A549 (cell line): ENCODE measurements around the gene TM7SF2. TPM values are rescaled to one million over a fixed set of nuclear protein-coding genes. Genes with fewer than 3 reads are reported as not detected.

Experiments
- ATAC-seq, 2 experiments: fragments of 200-7000 bp in 1 of 2; fragments of >200 bp in 1 of 2; cut with Nextera tagmentation in 1 of 2; cut with Tn5 transposase in 1 of 2; 3 replicates each; pipeline versions ENCODE4 v1.8.0 to v1.9.1; 2018 to 2020; ENCODE audit warnings: mild to moderate bottlenecking in 1 of 2, moderate library complexity in 1 of 2
- CTCF ChIA-PET: fragments of 300-600 bp; sonication (Branson Sonifier 250); formaldehyde crosslinking; extraction: SDS; loops from one replicate; lab custom pipeline; 2021; ENCODE audit warnings: antibody characterized with exemption, inconsistent platforms; lab: Yijun Ruan, JAX
- POLR2A ChIA-PET: fragments of 350-600 bp; formaldehyde crosslinking; extraction: SDS; loops from one replicate; lab custom pipeline; 2021; ENCODE audit warnings: antibody characterized with exemption, inconsistent platforms; lab: Yijun Ruan, JAX
- DNase-seq, 2 experiments: peaks; one replicate each; pipeline versions ENCODE4 v3.0.0 to v3.0.0-alpha.2; 2011 to 2016; ENCODE audit warnings: low read depth in 1 of 2, low spot score in 1 of 2
- FAIRE-seq: peaks from 2 replicates; lab custom pipeline; 2011; peaks lifted over from hg19 to GRCh38; lab: Jason Lieb, UNC
- H3K27ac ChIP-seq, 2 experiments: fragments of >200 bp; sonication (Bioruptor Twin); formaldehyde crosslinking; 3 replicates each; pipeline ENCODE4 v1.5.1; 2016 to 2017
- H3K4me1 ChIP-seq: fragments of >200 bp; sonication (Bioruptor Twin); formaldehyde crosslinking; 3 replicates; pipeline ENCODE4 v1.6.1; 2016
- H3K4me2 ChIP-seq: fragments of >200 bp; sonication (Bioruptor Twin); formaldehyde crosslinking; 3 replicates; pipeline ENCODE4 v1.6.1; 2016
- H3K4me3 ChIP-seq: fragments of >200 bp; sonication (Bioruptor Twin); formaldehyde crosslinking; 3 replicates; pipeline ENCODE4 v1.5.1; 2016
- H3K9me3 ChIP-seq: fragments of >200 bp; sonication (Bioruptor Twin); formaldehyde crosslinking; 3 replicates; pipeline ENCODE4 v1.6.1; 2016
- BHLHE40 ChIP-seq: IDR thresholded peaks from 2 replicates; pipeline ENCODE4 v1.6.1; 2012; ENCODE audit warnings: low read depth, low read length, inconsistent platforms
- CBX8 ChIP-seq: fragments of 200-600 bp; sonication (generic); IDR thresholded peaks from 2 replicates; pipeline ENCODE4 v1.6.1; 2016
- CEBPB ChIP-seq, 2 experiments: fragments of >200 bp in 1 of 2; sonication (Bioruptor Twin) in 1 of 2; formaldehyde crosslinking in 1 of 2; IDR thresholded peaks; 2 replicates each; pipeline ENCODE4 v1.6.1; 2012 to 2016
- CHD2 ChIP-seq: fragments of 150-350 bp; IDR thresholded peaks from 2 replicates; pipeline ENCODE4 v1.6.1; 2014; ENCODE audit warnings: low read length; ENCODE audit not compliant: partially characterized antibody
- EHMT2 ChIP-seq: fragments of 200-600 bp; sonication (generic); IDR thresholded peaks from 2 replicates; pipeline ENCODE4 v1.6.1; 2016; ENCODE audit warnings: antibody characterized with exemption, low read depth, mild to moderate bottlenecking, moderate library complexity
- EP300 ChIP-seq, 2 experiments: fragments of >200 bp; sonication (Bioruptor Twin); formaldehyde crosslinking; IDR thresholded peaks; 2 replicates in 1 of 2; 3 replicates in 1 of 2; pipeline ENCODE4 v1.6.1; 2016 to 2017
- FOSB ChIP-seq: fragments of 250-450 bp; sonication (Bioruptor Pico); IDR thresholded peaks from 2 replicates; pipeline ENCODE4 v1.5.0; 2020; ENCODE audit warnings: mild to moderate bottlenecking, moderate library complexity
- HDAC2 ChIP-seq: fragments of 200-600 bp; sonication (generic); IDR thresholded peaks from 2 replicates; pipeline ENCODE4 v1.6.1; 2016
- HOXA7 ChIP-seq: fragments of 250-450 bp; sonication (Bioruptor Pico); IDR thresholded peaks from 2 replicates; pipeline ENCODE4 v1.5.0; 2020; ENCODE audit warnings: mild to moderate bottlenecking, moderate library complexity
- JUNB ChIP-seq: fragments of >200 bp; sonication (Bioruptor Twin); formaldehyde crosslinking; IDR thresholded peaks from 2 replicates; pipeline ENCODE4 v1.6.1; 2016
- NFE2L2 ChIP-seq: fragments of 150-350 bp; conservative IDR thresholded peaks from 2 replicates; pipeline ENCODE4 v1.6.1; 2014; ENCODE audit warnings: low read length
- NR3C1 ChIP-seq: fragments of >200 bp; sonication (Bioruptor Twin); formaldehyde crosslinking; IDR thresholded peaks from 3 replicates; pipeline ENCODE4 v1.6.1; 2017
- RARB ChIP-seq: fragments of 250-450 bp; sonication (Bioruptor Pico); IDR thresholded peaks from 2 replicates; pipeline ENCODE4 v1.8.0; 2021; ENCODE audit warnings: mild to moderate bottlenecking, moderate library complexity
- RCOR1 ChIP-seq: fragments of 150-350 bp; IDR thresholded peaks from 2 replicates; pipeline ENCODE4 v1.6.1; 2014; ENCODE audit warnings: antibody characterized with exemption, low read length, low read depth
- SMC3 ChIP-seq: fragments of >200 bp; sonication (Bioruptor Twin); formaldehyde crosslinking; IDR thresholded peaks from 3 replicates; pipeline ENCODE4 v1.6.1; 2018; ENCODE audit warnings: inconsistent platforms
- SREBF2 ChIP-seq: fragments of 450-650 bp; IDR thresholded peaks from 2 replicates; pipeline ENCODE4 v1.6.1; 2014; ENCODE audit warnings: mild to moderate bottlenecking, moderate library complexity
- WGBS: methylation state at CpG from one replicate; pipeline ENCODE4 v1.1.6; 2017; ENCODE audit errors: missing lambda C conversion rate; 5-methylcytosine and 5-hydroxymethylcytosine counted together
- polyA plus RNA-seq, 4 experiments: library from polyadenylated mRNA; depleted of rRNA in 3 of 4; stranded (reverse); fragments of >200 nt; fragmentation: RNase III in 1 of 4; extraction: RNeasy Plus Mini Kit Qiagen cat#74134 plus additional on column Dnase treatment in 1 of 4; gene quantifications; 2 replicates in 3 of 4; 3 replicates in 1 of 4; pipeline ENCODE4 v1.2.3, GENCODE V29; 2011 to 2017
- TF ChIP-seq, protein P1 (sequence below): fragments of >200 bp; sonication (Bioruptor Twin); formaldehyde crosslinking; IDR thresholded peaks from 3 replicates; pipeline ENCODE4 v1.5.1; 2016
- TF ChIP-seq, protein P2 (sequence below): fragments of 250-450 bp; sonication (Bioruptor Pico); IDR thresholded peaks from 2 replicates; pipeline ENCODE4 v1.5.0; 2020; ENCODE audit warnings: low read depth, mild to moderate bottlenecking, moderate library complexity
- TF ChIP-seq, protein P3 (sequence below): fragments of 450-650 bp; IDR thresholded peaks from 2 replicates; pipeline ENCODE4 v1.6.1; 2014; ENCODE audit warnings: antibody characterized with exemption
- TF ChIP-seq, protein P4 (sequence below): IDR thresholded peaks from 2 replicates; pipeline ENCODE4 v1.6.1; 2012
- TF ChIP-seq, protein P5 (sequence below): fragments of 150-350 bp; IDR thresholded peaks from 2 replicates; pipeline ENCODE4 v1.6.1; 2014; ENCODE audit warnings: low read depth, mild to moderate bottlenecking, low read length

The TM7SF2 gene
- polyA plus RNA-seq, 2 of the 4 experiments (the other 2 are of a cell fraction): 8.2 TPM

DNA sequence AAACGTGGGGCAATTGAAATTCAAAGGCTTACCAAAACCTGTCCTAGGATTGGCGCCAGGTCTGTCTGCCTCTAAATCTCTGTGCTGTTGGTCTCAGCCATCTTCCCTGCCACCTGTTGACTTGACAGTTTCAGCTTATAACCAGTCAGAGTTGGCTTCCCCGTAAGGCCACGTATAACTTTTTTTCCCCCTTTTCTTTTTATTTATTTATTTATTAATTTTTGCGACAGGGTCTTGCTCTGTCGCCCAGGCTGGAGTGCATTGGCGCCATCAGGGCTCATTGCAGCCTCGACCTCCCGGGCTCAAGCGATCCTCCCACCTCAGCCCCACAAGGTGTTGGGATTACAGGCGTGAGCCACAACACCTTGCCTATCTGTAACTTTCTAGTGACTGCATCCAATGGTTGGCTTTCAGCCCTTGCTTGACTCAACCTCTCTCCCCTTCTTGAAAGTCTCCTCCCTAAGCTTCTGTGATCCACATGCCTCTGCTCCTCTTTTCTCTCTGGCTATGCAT, 24.0 kb downstream of the TM7SF2 start:
- TF ChIP-seq, protein P1, sequence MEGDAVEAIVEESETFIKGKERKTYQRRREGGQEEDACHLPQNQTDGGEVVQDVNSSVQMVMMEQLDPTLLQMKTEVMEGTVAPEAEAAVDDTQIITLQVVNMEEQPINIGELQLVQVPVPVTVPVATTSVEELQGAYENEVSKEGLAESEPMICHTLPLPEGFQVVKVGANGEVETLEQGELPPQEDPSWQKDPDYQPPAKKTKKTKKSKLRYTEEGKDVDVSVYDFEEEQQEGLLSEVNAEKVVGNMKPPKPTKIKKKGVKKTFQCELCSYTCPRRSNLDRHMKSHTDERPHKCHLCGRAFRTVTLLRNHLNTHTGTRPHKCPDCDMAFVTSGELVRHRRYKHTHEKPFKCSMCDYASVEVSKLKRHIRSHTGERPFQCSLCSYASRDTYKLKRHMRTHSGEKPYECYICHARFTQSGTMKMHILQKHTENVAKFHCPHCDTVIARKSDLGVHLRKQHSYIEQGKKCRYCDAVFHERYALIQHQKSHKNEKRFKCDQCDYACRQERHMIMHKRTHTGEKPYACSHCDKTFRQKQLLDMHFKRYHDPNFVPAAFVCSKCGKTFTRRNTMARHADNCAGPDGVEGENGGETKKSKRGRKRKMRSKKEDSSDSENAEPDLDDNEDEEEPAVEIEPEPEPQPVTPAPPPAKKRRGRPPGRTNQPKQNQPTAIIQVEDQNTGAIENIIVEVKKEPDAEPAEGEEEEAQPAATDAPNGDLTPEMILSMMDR: no peak
- no peak for TF ChIP-seq FOSB (CRISPR knock-in tag)
- no peak for TF ChIP-seq NR3C1
- TF ChIP-seq HOXA7 (CRISPR knock-in tag): no peak
- TF ChIP-seq JUNB: no peak
- TF ChIP-seq, protein P2, sequence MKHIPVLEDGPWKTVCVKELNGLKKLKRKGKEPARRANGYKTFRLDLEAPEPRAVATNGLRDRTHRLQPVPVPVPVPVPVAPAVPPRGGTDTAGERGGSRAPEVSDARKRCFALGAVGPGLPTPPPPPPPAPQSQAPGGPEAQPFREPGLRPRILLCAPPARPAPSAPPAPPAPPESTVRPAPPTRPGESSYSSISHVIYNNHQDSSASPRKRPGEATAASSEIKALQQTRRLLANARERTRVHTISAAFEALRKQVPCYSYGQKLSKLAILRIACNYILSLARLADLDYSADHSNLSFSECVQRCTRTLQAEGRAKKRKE (CRISPR knock-in tag): no peak
- no peak for TF ChIP-seq CHD2
- H3K4me2 ChIP-seq: peak overlapping the region; percentile 87
- no peaks in the 10 kb centered on the region for H3K9me3 ChIP-seq
- FAIRE-seq (no peak), DNase-seq (no peak), ATAC-seq (no peak)
- peaks cover 15% of the 10 kb centered on the region for H3K4me1 ChIP-seq
- POLR2A ChIA-PET: interaction anchor here (0.8 to 3.0 kb wide), 14 partner anchors 9 to 198 kb away, joined by 3 to 37 read pairs (median 6); partner anchors contain the start of genes CAPN1, DPF2, FAU and MRPL49
- WGBS: 79% methylated on average over 11 of the region's 11 CpGs
- peak overlapping the region; percentile 96 to 98 for H3K27ac ChIP-seq
- peak overlapping the region; percentile 89 for H3K4me3 ChIP-seq
- CTCF ChIA-PET: interaction anchor here (0.6 to 3.5 kb wide), 13 partner anchors 13 to 117 kb away, joined by 3 to 19 read pairs (median 3); partner anchors contain the start of genes CAPN1 and ZNHIT2

DNA sequence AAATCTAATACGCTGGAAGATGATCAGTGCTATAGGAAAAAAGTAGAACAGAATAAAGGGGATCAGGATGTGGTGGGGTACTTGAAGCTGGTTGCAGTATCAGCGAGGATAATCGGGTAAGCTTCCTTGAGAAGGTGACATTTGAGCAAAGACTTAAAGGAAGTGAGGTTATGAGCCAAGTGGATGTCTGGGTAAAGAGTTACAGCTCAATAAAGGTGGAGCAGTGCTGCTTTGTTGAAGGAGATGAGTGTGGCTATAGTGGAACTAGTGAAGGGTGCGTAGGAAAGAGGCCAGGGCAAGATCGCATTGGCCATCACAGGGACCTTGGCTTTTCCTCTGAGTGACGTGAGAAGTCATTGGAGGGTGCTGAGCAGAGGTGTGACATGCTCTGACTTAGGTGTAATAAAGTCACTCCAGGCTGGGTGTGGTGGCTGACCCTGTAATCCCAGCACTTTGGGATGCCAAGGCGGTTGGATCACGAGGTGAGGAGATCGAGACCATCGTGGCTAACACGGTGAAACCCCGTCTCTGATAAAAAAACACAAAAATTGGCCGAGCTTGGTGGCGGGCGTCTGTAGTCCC, 24.9 kb downstream of the TM7SF2 start:
- ChIA-PET CTCF (interaction anchor here (0.9 to 3.5 kb wide), 10 partner anchors 9 to 138 kb away, joined by 3 to 19 read pairs (median 4); partner anchors contain the start of genes CAPN1 and ZNHIT2), POLR2A (interaction anchor here (1.2 kb wide), 1 partner anchor 138 kb away, joined by 5 read pairs; no protein-coding TSS in a partner anchor)
- Histone ChIP-seq H3K4me3 (no peak overlapping the region), H3K4me2 (no peak overlapping the region), H3K9me3 (no peaks in the 10 kb centered on the region), H3K4me1 (peaks cover 15% of the 10 kb centered on the region), H3K27ac (no peak overlapping the region)
- ATAC-seq (no peak), FAIRE-seq (no peak), DNase-seq (no peak)
- 86% methylated on average over 15 of the region's 15 CpGs for whole genome bisulfite sequencing
- TF ChIP-seq, protein P3, sequence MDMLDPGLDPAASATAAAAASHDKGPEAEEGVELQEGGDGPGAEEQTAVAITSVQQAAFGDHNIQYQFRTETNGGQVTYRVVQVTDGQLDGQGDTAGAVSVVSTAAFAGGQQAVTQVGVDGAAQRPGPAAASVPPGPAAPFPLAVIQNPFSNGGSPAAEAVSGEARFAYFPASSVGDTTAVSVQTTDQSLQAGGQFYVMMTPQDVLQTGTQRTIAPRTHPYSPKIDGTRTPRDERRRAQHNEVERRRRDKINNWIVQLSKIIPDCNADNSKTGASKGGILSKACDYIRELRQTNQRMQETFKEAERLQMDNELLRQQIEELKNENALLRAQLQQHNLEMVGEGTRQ: no peak
- no peak for TF ChIP-seq RCOR1
- TF ChIP-seq, protein P2 (CRISPR knock-in tag): no peak

DNA sequence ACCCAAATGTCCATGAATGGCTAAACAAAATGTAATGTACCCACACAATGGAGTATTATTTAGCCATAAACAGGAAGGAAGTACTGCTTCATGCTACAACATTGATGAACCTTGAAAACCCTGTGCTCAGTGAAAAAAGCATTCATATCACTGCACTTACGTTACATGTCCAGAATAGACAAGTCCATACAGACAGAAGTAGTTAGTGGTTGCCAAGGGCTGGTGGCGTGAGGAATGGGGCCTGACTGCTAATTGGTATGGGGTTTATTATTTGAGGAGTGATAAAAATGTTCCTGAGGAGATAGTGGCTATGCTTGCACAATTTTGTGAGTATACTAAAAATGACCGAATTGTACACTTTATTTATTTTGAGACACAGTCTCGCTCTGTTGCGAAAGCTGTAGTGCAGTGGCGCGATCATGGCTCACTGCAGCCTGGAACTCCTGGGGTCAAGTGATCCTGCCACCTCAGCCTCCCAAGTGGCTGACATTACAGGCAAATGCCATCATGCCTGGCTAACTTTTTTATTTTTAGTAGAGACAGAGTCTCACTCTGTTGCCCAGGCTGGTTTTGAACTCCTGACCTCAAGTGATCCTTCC, 30.3 kb downstream of the TM7SF2 start:
- DNase-seq (no peak), FAIRE-seq (no peak), ATAC-seq (no peak)
- POLR2A ChIA-PET: no interaction called here
- no peak overlapping the region for H3K4me3 ChIP-seq
- no peak overlapping the region for H3K27ac ChIP-seq
- no peak overlapping the region for H3K4me2 ChIP-seq
- WGBS: 62% methylated on average over 7 of the region's 7 CpGs
- no peak for TF ChIP-seq BHLHE40
- TF ChIP-seq CBX8: no peak
- TF ChIP-seq, protein P3: no peak
- TF ChIP-seq CEBPB (IDR thresholded peaks at IDR 0.05): no peak
- TF ChIP-seq HDAC2: no peak
- TF ChIP-seq SMC3: no peak
- TF ChIP-seq, protein P4, sequence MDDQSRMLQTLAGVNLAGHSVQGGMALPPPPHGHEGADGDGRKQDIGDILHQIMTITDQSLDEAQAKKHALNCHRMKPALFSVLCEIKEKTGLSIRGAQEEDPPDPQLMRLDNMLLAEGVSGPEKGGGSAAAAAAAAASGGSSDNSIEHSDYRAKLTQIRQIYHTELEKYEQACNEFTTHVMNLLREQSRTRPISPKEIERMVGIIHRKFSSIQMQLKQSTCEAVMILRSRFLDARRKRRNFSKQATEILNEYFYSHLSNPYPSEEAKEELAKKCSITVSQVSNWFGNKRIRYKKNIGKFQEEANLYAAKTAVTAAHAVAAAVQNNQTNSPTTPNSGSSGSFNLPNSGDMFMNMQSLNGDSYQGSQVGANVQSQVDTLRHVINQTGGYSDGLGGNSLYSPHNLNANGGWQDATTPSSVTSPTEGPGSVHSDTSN: no peak
- TF ChIP-seq, protein P1: no peak
- TF ChIP-seq RCOR1: no peak
- TF ChIP-seq, protein P5, sequence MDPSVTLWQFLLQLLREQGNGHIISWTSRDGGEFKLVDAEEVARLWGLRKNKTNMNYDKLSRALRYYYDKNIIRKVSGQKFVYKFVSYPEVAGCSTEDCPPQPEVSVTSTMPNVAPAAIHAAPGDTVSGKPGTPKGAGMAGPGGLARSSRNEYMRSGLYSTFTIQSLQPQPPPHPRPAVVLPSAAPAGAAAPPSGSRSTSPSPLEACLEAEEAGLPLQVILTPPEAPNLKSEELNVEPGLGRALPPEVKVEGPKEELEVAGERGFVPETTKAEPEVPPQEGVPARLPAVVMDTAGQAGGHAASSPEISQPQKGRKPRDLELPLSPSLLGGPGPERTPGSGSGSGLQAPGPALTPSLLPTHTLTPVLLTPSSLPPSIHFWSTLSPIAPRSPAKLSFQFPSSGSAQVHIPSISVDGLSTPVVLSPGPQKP: no peak
- no peak for TF ChIP-seq RARB (CRISPR knock-in tag)
- no peak for TF ChIP-seq EP300 (IDR thresholded peaks at IDR 0.05)
- no peak for TF ChIP-seq SREBF2
- TF ChIP-seq NFE2L2: no peak
- no peak for TF ChIP-seq EHMT2
- no peaks in the 10 kb centered on the region for H3K9me3 ChIP-seq
- H3K4me1 ChIP-seq: no peaks in the 10 kb centered on the region
- CTCF ChIA-PET: no interaction called here
